ENCODE results near the gene LPP. TPM values are rescaled to one million over a fixed set of nuclear protein-coding genes. Genes with fewer than 3 reads are reported as not detected.

LPP gene
- total and polyA plus RNA-seq, 9 of the 15 experiments (the other 6 are each of a cell fraction or from before 2014, with no cell fraction given) = 0.07 to 0.18 TPM; not detected in 7

GRCh38 chr3:188693435-188693834 is 539.5 kb downstream of the LPP start (continued):
- TF ChIP-seq HBP1 (CRISPR knock-in tag; IDR thresholded peaks at IDR 0.05) (no peak), ZNF740 (CRISPR knock-in tag; IDR thresholded peaks at IDR 0.05) (no peak), ZNF740 (tag; IDR thresholded peaks at IDR 0.05) (no peak), SRSF9 (IDR thresholded peaks at IDR 0.05; ENCODE audit: borderline replicate concordance, low read depth, low read length) (no peak), ZNF445 (CRISPR knock-in tag; IDR thresholded peaks at IDR 0.05; ENCODE audit: low read depth) (no peak), REST (IDR thresholded peaks at IDR 0.05; ENCODE audit: borderline replicate concordance) (no peak), REST (CRISPR knock-in tag; IDR thresholded peaks at IDR 0.05; ENCODE audit: low read depth) (no peak), ZNF318 (IDR thresholded peaks at IDR 0.05; ENCODE audit: borderline replicate concordance in 1 of 2, low read depth in 1 of 2) (no peak)

Data from K562 (cell line).